GM21825 (cell line): ENCODE data around the gene MTG1.
"Not testable (repeated sequence)": the region's sequence is repeated elsewhere in the genome, so short reads cannot be mapped to it uniquely, and the experiment has no call there.

Experiments used
- ATAC-seq: cut with Tn5 transposase; IDR thresholded peaks from one replicate; pipeline ENCODE4 v1.9.1; 2021; ENCODE audit warnings: mild to moderate bottlenecking, moderate library complexity; ENCODE audit not compliant: unreplicated experiment

The MTG1 gene

DNA sequence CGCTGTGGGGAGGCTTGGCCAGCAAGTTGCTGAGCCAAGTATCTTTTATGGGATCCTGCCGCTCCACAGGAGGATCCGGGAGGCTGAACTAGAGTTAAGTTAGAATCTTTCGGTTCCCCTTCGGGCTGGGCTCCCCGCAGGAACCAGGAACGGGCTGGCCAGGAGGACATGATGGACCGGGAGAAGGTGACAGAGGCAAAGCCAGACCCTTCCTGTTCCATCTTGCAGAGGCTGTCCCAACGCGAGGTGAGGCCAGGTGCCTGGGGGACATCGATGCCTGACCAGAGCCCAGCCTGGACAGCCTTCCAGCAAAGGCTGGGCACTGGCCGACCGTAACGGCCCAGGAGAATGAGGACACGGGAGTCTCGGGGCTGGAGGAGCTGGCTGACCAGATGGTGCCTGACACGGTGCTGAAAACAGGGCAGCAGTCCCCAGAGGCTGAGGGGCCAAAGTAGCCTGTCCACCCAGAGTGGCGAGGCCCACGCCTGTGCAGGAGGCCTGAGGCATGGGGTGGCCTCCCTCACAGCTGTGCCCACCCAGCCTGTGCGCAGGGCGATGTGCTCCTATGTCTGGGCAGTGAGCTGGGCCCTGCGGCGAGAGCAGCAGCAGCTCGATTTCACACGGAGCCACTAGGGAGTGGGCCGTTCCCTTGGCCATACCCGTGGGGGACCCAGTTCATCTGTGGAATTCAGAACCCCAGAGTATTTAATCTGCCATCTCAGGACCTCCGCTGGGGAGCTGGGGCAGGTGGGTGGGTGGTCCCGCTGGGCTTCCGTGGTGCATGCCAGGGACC lies 16.7 kb upstream of the MTG1 start:
- ATAC-seq = no peak

DNA sequence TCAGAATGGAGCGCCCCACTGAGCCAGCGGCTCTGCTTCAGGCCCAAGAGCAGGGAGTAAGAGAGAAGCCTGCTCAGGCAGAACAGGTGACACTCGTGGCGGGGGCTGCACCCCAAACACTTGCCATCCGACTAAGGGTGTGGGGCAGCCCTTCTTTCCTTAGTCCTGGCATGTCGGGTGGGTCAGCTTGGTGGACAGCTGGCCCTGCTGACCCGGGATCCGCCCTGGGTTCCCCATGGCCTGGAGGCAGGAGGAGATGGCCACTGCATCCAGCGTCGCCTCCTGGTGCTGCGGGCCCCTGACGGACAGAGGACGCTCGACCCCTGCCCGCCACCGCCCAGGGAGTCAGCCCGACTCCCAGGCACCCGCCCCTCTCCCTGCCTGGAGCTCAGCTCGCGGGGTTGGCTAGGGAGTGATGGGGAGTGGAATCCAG lies 16.1 kb upstream of the MTG1 start:
- no peak for ATAC-seq

DNA sequence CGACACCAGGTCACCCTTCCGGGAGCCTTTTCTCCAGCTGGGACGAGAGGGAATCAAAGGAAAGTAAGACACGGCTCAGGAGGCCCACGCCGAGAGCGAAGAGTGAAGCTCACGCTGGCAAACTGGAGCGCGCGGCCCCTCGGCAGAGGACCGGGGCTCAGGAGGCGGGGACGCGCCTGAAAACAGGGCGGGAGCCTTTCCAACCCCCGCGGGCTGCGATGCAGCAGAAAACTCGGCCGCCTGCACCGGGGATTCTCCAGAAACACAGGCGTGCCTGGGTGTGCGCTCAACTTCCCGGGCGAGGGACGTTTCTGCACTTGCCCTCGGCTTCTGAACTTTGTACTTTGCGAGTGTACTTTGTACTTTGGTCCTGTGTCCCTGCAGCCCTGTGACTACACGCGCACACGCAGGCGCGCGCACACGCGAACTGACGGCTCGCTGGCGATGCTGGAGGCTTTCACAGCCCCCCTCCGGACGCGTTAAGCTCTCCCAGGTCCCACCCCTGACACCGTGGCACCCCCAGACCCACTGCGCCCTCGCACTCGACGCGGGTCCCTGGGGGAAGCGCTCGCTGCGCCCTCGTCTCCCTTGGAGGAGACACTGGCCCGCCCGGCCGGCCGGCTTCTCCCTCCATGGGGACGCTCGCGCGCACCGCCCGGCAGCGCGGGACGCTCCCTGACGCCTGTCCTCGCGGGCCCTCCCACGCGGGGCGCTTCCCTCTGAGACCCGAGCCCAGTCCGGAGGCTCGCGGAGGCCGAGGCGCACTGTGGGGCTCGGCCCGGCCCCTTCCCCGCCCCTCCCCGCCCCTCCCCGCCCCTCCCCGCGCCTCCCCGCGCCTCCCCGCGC lies 15.5 kb upstream of the MTG1 start:
- ATAC-seq = peak; percentile 29

DNA sequence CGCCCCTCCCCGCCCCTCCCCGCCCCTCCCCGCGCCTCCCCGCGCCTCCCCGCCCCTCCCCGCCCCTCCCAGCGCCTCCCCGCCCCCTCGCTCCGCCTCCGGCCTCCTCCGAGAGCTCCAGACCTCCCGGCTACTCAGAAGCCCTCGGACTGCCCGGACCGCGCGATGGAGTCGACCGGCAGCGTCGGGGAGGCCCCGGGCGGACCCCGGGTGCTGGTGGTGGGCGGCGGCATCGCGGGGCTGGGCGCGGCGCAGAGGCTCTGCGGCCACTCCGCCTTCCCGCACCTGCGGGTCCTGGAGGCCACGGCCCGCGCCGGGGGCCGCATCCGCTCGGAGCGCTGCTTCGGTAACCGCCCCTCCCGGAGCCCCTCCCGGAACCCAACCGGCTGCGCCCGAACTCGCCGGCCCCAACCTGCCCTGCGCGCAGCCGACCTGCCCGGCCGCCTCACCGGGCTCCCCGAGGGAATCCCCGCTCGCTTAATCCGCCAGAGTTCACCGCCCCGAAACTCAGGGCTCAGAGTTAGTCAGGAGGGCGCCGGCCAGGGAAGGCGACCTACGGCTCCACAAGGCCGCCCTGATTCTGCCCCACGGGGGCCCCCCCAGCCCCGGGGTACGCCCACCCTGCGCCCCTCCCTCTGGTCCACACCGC lies 14.7 kb upstream of the MTG1 start, which contains the start of gene PAOX:
Gene PAOX (plus strand): TSS at position 111 of the 649 bp plus-strand sequence. CDS start 55 bp downstream, at position 166.
- peak; percentile 56 for ATAC-seq

DNA sequence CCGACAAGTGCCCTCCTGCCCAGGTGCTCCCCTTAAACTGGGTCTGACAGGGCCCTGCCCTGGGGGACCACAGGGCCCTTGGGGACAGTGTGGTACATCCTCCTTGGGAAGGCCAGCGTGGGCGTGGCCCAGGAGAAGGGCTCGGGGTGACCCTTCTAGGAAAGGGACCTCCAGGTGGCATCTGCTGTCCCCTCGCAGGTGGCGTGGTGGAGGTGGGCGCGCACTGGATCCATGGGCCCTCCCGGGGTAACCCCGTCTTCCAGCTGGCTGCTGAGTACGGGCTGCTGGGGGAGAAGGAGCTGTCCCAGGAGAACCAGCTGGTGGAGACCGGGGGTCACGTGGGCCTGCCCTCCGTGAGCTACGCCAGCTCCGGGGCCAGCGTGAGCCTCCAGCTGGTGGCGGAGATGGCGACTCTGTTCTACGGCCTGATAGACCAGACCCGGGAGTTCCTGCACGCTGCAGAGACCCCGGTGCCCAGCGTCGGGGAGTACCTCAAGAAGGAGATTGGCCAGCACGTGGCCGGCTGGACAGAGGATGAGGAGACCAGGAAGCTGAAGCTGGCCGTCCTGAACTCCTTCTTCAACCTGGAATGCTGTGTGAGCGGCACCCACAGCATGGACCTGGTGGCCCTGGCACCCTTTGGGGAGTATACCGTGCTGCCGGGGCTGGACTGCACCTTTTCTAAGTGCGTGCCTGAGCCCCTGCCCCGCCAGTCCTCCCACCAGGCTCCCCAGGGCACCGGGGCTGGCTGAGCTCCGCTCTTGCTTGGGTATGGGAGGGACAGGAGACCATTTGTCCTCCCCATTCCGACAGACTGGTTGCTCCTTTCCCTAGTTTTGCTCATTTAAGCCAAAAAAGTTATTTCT lies 13.9 kb upstream of the MTG1 start:
- no peak for ATAC-seq

DNA sequence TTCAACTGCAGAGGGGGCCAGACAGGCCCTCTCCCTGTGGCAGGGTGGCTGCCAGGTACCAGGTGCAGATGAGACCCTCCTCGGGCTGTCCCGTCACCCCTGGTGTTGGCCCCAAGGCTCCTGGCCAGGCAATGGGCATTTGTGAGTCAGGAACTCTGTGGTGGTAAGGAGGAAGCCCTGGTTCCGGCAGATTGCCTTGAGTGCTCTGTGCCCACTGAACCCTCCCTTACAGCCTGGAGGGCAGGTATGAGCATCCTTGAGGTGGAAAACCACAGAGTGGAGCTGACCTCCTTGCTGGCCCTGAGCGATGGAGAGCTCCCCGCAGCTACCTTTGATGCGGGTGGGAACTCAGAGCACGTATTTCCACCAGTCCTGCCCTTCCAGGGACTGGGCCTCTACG lies 12.9 kb upstream of the MTG1 start:
- no peak for ATAC-seq

DNA sequence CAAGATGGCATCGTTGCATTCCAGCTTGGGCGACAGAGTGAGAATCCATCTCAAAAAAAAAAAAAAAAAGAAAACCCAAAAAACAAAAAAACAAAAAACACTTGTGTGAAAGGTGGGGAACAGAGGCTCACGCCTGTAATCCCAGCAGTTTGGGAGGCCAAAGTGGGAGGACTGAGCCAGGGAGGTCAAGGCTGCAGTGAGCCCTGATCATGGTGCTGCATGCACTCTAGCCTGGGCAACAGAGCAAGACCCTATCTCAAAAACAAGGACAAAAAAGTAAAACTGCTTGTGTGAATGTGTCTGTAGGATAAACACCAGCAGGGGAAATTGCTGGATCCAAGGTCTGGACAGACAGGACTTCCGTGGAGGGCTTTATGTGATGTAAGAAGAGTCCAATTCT lies 10.4 kb upstream of the MTG1 start:
- no peak for ATAC-seq

DNA sequence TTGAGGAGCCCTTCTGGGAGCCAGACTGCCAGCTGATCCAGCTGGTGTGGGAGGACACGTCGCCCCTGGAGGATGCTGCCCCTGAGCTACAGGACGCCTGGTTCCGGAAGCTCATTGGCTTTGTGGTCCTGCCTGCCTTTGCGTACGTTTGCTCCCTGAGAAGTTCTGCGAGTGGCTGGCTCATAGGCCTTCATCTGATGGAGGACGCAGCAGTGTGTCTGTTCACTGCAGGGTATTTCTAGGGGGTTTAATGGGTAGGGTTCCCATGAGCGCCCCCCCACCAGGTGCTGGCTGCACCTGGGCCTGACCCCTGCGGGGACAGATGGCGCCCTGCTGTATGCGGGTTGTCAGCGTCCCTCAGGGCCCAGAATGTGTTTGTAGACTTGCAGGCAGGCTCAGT lies 9.9 kb upstream of the MTG1 start:
- ATAC-seq = no peak

DNA sequence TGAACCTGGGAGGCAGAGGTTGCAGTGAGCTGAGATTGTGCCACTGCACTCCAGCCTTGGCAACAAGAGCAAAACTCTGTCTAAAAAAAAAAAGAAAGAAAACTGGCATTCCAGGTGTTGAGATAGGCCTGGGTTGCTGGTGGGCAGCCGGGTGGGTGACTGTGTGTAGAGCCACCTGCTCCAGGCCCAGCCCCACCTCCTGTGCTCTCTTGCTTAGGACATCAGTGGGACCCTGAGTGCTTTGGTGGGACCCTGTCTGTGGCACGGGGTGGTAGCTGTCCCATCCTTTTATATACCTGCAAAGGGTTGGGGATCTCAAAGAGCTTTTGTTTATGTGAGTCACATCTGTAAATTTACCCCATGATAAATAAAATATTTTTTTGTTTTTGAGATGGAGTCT lies 8.7 kb upstream of the MTG1 start:
- no peak for ATAC-seq

DNA sequence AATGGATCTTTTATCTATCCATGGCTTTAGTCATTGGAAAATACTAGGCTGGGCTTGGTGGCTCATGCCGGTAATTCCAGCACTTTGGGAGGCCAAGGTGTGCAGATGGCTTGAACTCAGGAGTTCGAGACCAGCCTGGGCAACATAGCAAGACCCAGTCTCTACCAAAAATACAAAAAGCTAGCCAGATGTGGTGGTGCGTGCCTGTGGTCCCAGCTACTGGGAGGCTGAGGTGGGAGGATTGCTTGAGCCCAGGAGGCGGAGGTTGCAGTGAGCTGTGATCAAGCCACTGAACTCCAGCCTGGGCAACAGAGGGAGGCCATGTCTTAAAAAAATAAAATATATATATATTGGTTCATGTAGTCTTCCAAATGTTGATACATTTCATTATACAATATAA lies 7.0 kb upstream of the MTG1 start:
- ATAC-seq = not testable (repeated sequence)

DNA sequence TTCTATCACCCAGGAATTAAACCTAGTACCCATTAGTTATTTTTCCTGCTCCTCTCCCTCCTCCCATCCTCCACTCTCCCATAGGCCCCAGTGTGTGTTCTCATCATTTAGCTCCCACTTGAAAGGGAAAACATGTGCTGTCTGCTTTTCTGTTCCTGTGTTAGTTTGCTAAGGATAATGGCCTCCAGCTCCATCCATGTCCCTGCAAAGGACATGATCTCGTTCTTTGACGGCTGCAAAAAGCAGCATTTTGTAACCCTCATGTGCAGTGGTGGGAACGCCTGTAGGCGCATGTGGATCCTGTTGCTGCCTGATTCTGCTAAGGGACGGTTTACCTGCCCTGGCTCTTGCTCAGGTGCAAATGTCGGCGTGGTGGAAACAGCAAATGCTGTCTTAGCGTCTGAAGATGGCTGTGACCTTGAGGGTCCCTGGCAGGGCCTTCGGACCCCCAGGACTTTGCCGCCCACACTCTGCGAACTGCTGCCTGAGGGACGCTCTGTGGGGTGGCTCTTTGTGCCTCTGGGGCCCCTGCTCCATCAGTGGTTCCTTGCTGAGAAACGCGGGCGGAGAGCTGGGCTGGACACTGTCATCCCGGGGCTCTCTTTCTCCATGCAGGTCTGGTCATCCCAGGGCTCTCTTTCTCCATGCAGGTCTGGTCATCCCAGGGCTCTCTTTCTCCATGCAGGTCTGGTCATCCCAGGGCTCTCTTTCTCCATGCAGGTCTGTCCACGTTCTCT lies 5.6 kb upstream of the MTG1 start:
- no peak for ATAC-seq

DNA sequence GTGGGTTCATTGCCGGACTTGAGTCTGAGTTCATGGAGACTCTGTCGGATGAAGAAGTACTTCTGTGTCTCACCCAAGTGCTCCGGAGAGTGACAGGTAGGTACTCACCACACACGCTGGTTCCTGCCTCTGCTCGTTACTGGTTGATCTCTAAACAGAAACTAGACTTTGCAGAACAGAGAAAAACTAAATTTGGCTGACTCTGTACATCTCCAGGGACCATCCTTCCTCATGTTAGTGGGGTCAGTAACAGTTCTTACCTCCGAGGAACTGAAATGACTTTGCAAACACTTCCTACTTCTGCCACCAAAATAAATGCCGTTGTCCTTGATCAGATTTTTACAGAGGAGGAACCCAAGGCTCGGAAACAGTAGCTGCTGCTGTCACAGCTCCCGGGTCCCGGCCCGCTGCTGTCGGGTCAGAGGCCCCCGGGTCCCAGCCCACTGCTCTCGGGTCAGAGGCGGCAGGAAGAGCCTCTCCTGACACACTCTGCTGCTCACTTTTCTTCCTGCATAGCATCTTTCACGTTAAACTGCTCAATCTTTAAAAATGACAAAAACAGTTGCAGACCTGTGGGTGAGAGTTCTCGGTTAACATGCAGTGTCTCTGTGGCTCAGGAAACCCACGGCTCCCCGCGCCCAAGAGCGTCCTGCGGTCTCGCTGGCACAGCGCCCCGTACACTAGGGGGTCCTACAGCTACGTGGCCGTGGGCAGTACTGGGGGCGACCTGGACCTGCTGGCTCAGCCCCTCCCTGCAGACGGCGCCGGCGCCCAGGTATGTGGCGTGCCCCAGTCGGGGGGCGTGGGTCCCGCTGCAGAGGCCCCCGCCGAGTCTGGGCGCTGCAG lies 4.8 kb upstream of the MTG1 start:
- peak; percentile 75 for ATAC-seq

DNA sequence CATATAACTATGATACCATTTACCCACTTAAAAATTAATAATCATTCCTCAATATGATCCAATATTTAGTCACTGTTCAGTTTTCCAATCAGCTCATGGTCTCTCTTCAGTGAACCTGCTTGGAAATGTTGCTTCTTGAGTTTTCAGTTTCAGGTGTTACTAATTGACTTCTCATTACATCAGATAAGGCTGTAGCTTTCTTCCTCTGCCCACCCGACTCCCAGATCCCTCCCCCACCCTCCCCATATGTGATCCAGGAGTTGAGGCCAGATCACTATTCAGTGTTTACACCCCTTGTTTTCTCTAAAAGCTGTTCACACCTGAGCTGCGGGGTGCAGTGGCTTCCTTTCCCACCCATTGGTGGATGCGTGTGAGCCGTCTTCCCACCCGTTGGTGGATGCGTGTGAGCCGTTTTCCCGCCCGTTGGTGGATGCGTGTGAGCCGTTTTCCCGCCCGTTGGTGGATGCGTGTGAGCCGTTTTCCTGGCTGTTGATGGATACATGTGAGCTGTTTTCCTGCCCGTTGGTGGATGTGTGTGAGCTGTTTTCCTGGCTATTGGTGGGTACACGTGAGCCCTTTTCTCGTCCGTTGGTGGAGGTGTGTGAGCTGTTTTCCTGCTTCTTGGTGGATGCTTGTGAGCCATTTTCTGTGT lies 3.2 kb upstream of the MTG1 start:
- no peak for ATAC-seq

DNA sequence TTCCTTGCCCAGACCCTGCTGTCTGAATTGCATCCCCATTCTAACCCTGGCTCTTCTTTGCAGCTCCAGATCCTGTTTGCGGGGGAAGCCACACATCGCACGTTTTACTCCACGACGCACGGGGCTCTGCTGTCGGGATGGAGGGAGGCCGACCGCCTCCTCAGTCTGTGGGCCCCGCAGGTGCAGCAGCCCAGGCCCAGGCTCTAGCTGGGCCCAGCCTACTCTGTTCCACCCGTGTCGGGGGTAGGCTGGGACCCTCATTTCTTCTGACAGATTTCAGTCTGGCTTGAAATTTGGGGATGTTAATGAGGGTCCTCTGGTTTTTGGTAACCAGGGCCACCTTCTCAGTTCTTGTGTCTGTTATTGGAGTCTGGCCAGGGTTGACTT lies 2.7 kb upstream of the MTG1 start:
- no peak for ATAC-seq

DNA sequence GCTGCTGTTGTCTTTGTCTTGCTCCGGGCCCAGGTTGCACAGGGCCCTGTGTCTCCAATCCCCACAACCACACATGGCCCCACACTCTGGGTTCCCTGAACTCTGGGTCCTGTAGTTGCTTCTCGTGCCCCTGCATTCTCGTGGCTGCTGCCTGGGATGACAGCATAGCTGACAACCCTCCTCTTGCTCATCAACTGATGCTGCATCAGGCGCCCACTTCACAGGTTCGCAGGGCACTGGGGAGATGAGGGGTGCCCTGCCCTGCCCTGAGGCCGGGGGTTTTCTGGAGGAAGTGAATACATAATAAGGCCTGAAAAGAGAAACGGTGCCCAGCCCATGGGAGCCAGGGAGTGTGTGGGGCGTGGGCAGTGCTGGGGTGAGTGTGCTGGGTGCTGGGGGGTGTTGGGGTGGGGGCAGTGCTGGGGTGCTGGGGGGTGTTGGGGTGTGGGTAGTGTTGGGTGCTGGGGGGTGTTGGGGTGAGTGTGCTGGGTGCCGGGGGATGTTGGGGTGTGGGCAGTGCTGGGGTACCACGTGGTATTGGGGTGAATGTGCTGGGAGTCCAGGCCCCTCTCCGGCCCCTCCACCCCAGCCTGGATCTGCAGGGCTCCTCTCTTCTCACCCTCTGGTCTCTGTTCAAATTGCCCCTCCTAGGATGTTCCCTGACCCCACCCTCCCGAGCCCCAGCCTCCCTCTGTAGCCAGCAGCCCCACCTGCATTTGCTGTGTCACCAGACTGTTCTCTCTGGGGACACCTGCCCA lies 2.0 kb upstream of the MTG1 start:
- no peak for ATAC-seq

DNA sequence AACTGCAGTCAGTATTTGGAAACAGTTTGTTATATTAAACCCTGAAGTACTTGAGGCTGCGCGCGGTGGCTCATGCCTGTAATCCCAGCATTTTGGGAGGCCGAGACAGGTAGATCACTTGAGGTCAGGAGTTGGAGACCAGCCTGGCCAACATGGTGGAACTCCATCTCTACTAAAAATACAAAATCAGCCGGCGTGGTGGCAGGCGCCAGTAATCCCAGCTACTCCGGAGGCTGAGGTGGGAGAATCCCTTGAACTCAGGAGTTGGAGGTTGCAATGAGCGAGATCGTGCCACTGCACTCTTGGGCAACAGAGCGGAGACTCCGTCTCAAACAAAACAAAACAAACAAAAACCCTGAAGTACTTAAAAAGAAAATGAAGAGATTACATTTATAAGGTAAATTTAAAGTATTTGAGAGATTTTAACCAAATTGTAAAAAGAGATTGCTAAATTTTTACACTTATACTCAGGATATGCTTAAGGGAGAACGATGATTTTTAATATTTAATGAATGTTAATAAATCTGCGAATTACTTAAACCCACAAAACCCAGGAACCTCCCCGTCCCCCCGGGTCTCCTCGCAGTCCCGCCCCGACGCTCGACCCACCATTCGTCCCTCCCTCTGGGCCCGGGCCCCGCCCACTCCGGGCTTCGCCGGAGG lies 425 bp upstream of the MTG1 start:
- ATAC-seq = no peak

DNA sequence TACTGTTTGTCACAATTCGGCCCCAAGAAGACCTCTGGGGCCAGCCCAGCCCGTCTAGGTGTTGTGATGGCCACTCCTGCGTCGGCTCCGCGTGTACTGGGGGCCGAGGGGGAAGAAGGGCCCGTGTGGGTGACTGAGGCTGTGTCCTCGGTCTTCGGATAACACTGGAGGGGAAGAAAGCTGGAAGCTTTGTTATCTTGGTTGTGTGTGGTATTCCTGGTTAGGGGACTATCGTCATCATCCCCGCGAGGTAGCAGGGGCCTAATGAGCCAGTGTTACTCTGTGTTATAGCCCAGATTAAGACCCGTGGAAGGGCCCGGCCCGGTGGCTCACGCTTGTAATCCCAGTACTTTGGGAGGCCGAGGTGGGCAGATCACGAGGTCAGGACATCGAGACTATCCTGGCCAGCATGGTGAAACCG lies 854 bp downstream of the MTG1 start:
- ATAC-seq = no peak
